HG03045 (cell line): ENCODE measurements around the gene SLC25A24.

ENCODE experiments used
- ATAC-seq: cut with Tn5 transposase; IDR thresholded peaks from one replicate; pipeline ENCODE4 v1.9.1; 2021; ENCODE audit warnings: mild to moderate bottlenecking, moderate library complexity; ENCODE audit not compliant: unreplicated experiment

The SLC25A24 gene

DNA sequence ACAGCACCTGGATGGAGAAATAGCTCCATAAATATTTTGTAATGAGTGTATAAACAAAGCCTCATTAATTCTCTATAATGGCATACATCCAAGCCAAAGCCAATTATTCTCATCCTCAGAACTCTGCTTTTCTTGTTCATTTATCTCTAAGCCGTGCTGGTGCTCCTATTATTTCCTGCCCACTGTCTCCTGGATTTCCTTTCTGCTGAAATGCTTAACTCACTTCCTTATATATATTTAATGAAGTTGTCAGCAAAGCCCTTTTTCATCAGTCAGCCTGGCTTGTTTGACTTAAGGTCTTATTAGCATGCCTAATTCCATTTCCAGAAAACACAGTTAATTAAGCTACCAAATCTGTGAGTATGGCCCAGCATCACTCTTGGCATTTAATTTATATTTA lies 93.4 kb downstream of the SLC25A24 start:
- no peak for ATAC-seq

DNA sequence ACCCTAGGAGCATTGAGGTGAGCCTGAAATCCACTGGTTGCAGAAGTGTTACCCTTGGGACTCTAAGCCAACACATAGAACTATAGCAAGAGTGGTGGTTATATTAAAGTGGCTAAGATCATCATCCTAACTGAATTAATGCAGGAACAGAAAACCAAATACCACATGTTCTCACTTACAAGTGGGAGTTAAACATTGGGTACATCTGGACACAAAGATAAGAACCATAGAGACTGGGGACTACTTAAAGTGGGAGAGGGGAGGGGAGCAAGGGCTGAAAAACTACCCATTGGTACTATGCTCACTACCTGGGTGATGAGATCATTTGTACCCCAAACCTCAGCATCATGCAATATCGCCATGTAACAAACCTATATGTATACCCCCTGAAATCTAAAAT lies 100.0 kb downstream of the SLC25A24 start:
- ATAC-seq, result no peak

DNA sequence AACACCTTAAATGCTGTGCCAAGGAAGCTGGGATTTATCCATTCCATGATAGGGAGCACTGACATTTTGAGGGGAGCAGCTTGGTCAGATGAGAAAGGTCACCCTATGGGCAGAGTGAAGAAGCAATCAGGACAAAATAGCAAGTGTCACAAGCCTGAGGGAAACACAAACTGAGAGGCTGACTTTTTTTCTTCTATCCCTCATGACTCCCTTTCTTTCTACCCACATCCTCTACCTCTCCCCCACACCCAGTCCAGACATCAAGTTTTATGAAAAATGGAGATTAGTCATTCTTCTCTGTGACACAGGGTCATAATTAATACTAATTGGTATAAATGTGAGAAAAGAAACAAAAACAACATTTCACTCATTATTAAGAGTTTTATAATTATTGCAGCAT lies 103.1 kb downstream of the SLC25A24 start:
- no peak for ATAC-seq

DNA sequence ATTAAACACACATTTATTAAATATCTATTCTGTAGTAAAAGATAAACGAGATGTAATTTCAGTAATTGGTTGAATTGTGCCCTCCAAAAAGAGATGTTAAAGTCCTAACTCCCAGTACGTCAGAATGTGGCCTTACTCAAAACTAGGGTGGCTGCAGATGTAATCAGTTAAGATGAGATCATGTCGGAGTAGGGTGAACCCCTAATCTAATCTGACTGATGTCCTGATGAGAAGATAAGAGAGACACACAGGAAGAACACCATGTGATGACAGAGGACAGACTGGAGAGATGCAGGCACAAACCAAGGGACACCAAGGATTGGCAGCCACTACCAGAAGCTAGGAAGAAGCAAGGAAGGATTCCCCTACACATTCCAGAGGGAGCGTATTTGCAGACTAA lies 104.1 kb downstream of the SLC25A24 start:
- no peak for ATAC-seq

DNA sequence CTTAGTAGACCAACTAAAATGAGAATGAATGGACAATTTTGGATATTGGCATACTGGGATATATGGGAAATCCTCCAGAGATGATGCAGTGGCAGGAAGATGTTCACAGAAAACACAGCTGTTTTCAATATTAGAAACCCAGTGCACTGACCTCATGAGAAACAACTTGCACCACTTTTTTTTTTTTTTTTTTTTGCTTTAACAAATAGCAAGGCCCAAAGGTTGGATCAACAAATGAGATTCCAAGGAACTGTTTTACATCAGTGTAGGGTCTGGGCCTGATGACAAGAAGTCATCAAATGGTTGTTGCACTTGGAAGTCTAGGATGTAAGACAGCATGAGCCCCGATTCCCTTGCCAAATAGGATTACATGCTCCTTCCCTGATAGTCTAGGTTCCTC lies 110.7 kb downstream of the SLC25A24 start:
- no peak for ATAC-seq

DNA sequence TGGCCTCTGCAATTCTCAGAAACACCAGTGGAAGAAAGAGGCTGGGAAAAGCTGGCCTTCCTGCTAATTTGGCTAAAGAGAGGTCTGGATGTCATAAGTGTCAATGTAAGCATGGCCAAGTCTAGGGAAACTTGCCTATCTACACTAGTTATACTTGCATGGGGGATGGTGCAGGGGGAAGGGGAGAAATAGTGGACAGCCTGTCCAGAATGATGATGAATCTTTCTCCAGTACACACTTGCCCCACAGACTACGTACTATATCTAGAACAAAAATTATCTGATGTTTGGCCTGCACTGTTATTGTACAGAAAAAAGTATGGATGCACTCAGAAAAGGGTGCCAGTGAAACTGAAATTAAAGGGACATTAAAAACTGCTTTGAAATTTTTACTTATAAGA lies 114.5 kb downstream of the SLC25A24 start:
- no peak for ATAC-seq

DNA sequence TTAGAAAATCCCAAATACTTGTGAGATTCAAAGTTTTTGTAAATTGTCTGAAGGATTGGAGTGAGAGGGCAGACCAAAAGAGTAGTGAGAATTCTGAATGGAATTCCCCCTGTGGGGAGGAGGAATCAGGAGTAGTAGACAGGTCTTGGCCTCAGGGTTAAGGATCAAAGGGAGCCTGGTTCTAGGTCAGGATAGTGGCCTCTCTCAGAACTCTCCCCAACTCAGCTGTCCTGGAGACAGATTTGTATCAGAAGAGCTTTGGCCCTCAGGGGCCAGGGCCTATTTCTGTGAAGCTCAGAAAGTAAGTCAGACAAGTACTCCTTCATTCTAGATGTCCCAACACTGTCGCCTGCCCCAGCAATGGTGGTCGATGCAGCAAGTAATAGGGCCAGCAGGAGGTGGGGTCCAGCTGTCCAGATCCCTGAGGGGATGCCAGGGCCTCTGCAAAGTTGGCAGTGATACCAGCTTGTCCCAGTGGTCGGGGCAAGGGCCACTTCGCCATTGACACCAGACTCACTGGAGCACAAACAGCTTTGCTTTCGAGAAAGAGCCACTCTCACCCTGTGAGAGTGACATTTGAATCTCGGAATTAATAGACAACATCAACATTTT lies 115.2 kb downstream of the SLC25A24 start:
- ATAC-seq, result no peak
